ENCODE results near the gene PSMD10.

PSMD10 gene

DNA sequence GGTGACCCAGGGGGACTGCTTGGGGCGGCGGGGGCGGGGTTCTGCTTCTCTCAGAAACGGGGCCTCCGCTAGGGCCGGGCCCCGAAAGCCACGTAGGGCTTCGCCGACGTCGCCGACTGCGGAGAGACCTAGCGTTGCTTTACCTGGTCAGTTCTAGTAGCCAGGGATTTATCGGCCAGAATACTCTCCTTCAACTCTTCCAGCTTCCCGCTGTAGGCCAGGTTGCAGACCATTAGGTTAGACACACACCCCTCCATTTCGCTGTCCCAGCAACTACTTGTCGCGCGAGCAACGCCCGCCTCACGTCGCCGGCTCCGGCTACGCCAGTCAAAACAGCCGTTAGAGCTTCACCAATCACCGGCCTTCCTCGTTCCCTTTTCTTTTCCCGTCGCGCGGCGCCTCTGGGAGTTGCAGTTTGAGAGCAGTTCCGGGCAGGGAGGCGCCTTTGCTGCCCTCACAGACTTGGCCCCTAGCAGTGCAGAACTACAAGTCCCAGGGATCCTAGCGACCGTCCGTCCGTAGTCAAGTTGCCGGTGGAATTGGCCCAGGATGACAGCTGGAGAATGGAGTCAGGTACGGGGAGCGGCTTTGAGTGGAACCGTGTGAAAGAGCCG lies at the start of gene PSMD10, which contains the start of gene ATG4A:
PSMD10 (minus strand) TSS at position 279 of the 614 bp plus-strand sequence; CDS start at position 257, 22 bp downstream.
ATG4A (plus strand) TSS at position 515 of the 614 bp plus-strand sequence; CDS start at position 564, 49 bp downstream.
- Histone ChIP-seq H3K4me3 (ENCODE audit: low read depth in 1 of 2, low read length in 2 of 2) (peak within 1 kb of the TSS; percentile 80 to 86), H3K27me3 (ENCODE audit: low read depth, low read length) (no peaks in the 10 kb centered on the region), H3K4me1 (ENCODE audit: control insufficient read depth in 1 of 2, insufficient read depth in 2 of 2, low read length in 2 of 2) (peaks cover 0 to 3% of the 10 kb centered on the region in 2 donors), H3K27ac (ENCODE audit: low read length) (peak within 1 kb of the TSS; percentile 89), H3K36me3 (ENCODE audit: control insufficient read depth in 1 of 2, insufficient read depth in 2 of 2, low read length in 2 of 2) (peaks cover 4 to 7% of the 10 kb centered on the region in 2 donors), H3K9me3 (ENCODE audit: control insufficient read depth in 1 of 2, low read length in 2 of 2) (no peaks in the 10 kb centered on the region)

- no peaks in the 10 kb centered on the region for H3K4me1 ChIP-seq (ENCODE audit: control insufficient read depth in 1 of 2, insufficient read depth in 2 of 2, low read length in 2 of 2)
- no peaks in the 10 kb centered on the region for H3K9me3 ChIP-seq (ENCODE audit: control insufficient read depth in 1 of 2, low read length in 2 of 2)
- H3K36me3 ChIP-seq (ENCODE audit: control insufficient read depth in 1 of 2, insufficient read depth in 2 of 2, low read length in 2 of 2): peaks cover 17 to 28% of the 10 kb centered on the region in 2 donors
- H3K27ac ChIP-seq (ENCODE audit: low read length): no peak overlapping the region
- H3K27me3 ChIP-seq (ENCODE audit: low read depth, low read length): no peaks in the 10 kb centered on the region
- no peak overlapping the region for H3K4me3 ChIP-seq (ENCODE audit: low read depth in 1 of 2, low read length in 2 of 2)
Measured at GRCh38 chrX:108138814-108139702, 47.7 kb upstream of the PSMD10 start.

DNA sequence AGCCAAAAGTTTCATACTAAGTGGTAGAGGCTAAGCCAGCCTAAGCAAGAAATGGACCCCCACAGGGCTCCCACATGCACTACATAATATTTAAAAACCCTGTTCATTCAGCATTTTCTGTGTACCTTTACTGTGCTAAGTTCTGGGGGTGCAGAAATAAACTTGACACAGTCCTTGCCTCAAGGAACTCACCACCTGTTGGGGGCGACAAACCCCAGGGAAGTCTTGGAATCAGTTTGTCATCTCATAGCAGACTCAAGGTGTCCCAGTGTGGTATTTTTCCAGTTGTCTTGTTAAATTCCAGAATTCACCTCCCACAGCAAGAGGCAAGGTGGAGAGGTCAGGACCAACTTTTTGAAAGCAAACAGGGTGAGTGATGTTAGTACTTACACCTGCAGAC lies 43.4 kb upstream of the PSMD10 start:
- Histone ChIP-seq H3K4me1 (ENCODE audit: control insufficient read depth in 1 of 2, insufficient read depth in 2 of 2, low read length in 2 of 2) (no peaks in the 10 kb centered on the region), H3K4me3 (ENCODE audit: low read depth in 1 of 2, low read length in 2 of 2) (no peak overlapping the region), H3K9me3 (ENCODE audit: control insufficient read depth in 1 of 2, low read length in 2 of 2) (no peaks in the 10 kb centered on the region), H3K36me3 (ENCODE audit: control insufficient read depth in 1 of 2, insufficient read depth in 2 of 2, low read length in 2 of 2) (peaks cover 21 to 31% of the 10 kb centered on the region in 2 donors), H3K27ac (ENCODE audit: low read length) (no peak overlapping the region), H3K27me3 (ENCODE audit: low read depth, low read length) (no peaks in the 10 kb centered on the region)

- H3K27me3 ChIP-seq (ENCODE audit: low read depth, low read length): no peaks in the 10 kb centered on the region
- H3K36me3 ChIP-seq (ENCODE audit: control insufficient read depth in 1 of 2, insufficient read depth in 2 of 2, low read length in 2 of 2): peaks cover 10 to 25% of the 10 kb centered on the region in 2 donors
- no peak overlapping the region for H3K4me3 ChIP-seq (ENCODE audit: low read depth in 1 of 2, low read length in 2 of 2)
- no peaks in the 10 kb centered on the region for H3K9me3 ChIP-seq (ENCODE audit: control insufficient read depth in 1 of 2, low read length in 2 of 2)
- no peaks in the 10 kb centered on the region for H3K4me1 ChIP-seq (ENCODE audit: control insufficient read depth in 1 of 2, insufficient read depth in 2 of 2, low read length in 2 of 2)
- H3K27ac ChIP-seq (ENCODE audit: low read length): no peak overlapping the region
Measured at GRCh38 chrX:108132876-108133275, 41.5 kb upstream of the PSMD10 start.

GRCh38 chrX:108132034-108132433 lies 40.7 kb upstream of the PSMD10 start:
- Histone ChIP-seq H3K27me3 (ENCODE audit: low read depth, low read length) (no peaks in the 10 kb centered on the region), H3K9me3 (ENCODE audit: control insufficient read depth in 1 of 2, low read length in 2 of 2) (no peaks in the 10 kb centered on the region), H3K4me3 (ENCODE audit: low read depth in 1 of 2, low read length in 2 of 2) (no peak overlapping the region), H3K36me3 (ENCODE audit: control insufficient read depth in 1 of 2, insufficient read depth in 2 of 2, low read length in 2 of 2) (peaks cover 7 to 23% of the 10 kb centered on the region in 2 donors), H3K27ac (ENCODE audit: low read length) (no peak overlapping the region), H3K4me1 (ENCODE audit: control insufficient read depth in 1 of 2, insufficient read depth in 2 of 2, low read length in 2 of 2) (no peaks in the 10 kb centered on the region)

GRCh38 chrX:108131471-108131870 lies 40.1 kb upstream of the PSMD10 start:
- peaks cover 7 to 23% of the 10 kb centered on the region in 2 donors for H3K36me3 ChIP-seq (ENCODE audit: control insufficient read depth in 1 of 2, insufficient read depth in 2 of 2, low read length in 2 of 2)
- H3K9me3 ChIP-seq (ENCODE audit: control insufficient read depth in 1 of 2, low read length in 2 of 2): no peaks in the 10 kb centered on the region
- H3K27ac ChIP-seq (ENCODE audit: low read length): no peak overlapping the region
- no peak overlapping the region for H3K4me3 ChIP-seq (ENCODE audit: low read depth in 1 of 2, low read length in 2 of 2)
- no peaks in the 10 kb centered on the region for H3K4me1 ChIP-seq (ENCODE audit: control insufficient read depth in 1 of 2, insufficient read depth in 2 of 2, low read length in 2 of 2)
- no peaks in the 10 kb centered on the region for H3K27me3 ChIP-seq (ENCODE audit: low read depth, low read length)

- H3K27ac ChIP-seq (ENCODE audit: low read length): no peak overlapping the region
- H3K36me3 ChIP-seq (ENCODE audit: control insufficient read depth in 1 of 2, insufficient read depth in 2 of 2, low read length in 2 of 2): peaks cover 7 to 23% of the 10 kb centered on the region in 2 donors
Measured at GRCh38 chrX:108130889-108131288, 39.5 kb upstream of the PSMD10 start.

GRCh38 chrX:108127152-108127551 lies 35.8 kb upstream of the PSMD10 start:
- Histone ChIP-seq H3K27ac (ENCODE audit: low read length) (no peak overlapping the region), H3K27me3 (ENCODE audit: low read depth, low read length) (no peaks in the 10 kb centered on the region), H3K9me3 (ENCODE audit: control insufficient read depth in 1 of 2, low read length in 2 of 2) (no peaks in the 10 kb centered on the region), H3K4me3 (ENCODE audit: low read depth in 1 of 2, low read length in 2 of 2) (no peak overlapping the region), H3K36me3 (ENCODE audit: control insufficient read depth in 1 of 2, insufficient read depth in 2 of 2, low read length in 2 of 2) (peaks cover 0 to 10% of the 10 kb centered on the region in 2 donors), H3K4me1 (ENCODE audit: control insufficient read depth in 1 of 2, insufficient read depth in 2 of 2, low read length in 2 of 2) (peaks cover 0 to 5% of the 10 kb centered on the region in 2 donors)

More at GRCh38 chrX:108130889-108131288, 39.5 kb upstream of the PSMD10 start:
- no peaks in the 10 kb centered on the region for H3K4me1 ChIP-seq (ENCODE audit: control insufficient read depth in 1 of 2, insufficient read depth in 2 of 2, low read length in 2 of 2)
- H3K27me3 ChIP-seq (ENCODE audit: low read depth, low read length): no peaks in the 10 kb centered on the region
- no peaks in the 10 kb centered on the region for H3K9me3 ChIP-seq (ENCODE audit: control insufficient read depth in 1 of 2, low read length in 2 of 2)
- no peak overlapping the region for H3K4me3 ChIP-seq (ENCODE audit: low read depth in 1 of 2, low read length in 2 of 2)

GRCh38 chrX:108126661-108127060 lies 35.3 kb upstream of the PSMD10 start:
- no peaks in the 10 kb centered on the region for H3K27me3 ChIP-seq (ENCODE audit: low read depth, low read length)
- H3K4me1 ChIP-seq (ENCODE audit: control insufficient read depth in 1 of 2, insufficient read depth in 2 of 2, low read length in 2 of 2): peaks cover 0 to 7% of the 10 kb centered on the region in 2 donors
- no peaks in the 10 kb centered on the region for H3K9me3 ChIP-seq (ENCODE audit: control insufficient read depth in 1 of 2, low read length in 2 of 2)
- peaks cover 0 to 9% of the 10 kb centered on the region in 2 donors for H3K36me3 ChIP-seq (ENCODE audit: control insufficient read depth in 1 of 2, insufficient read depth in 2 of 2, low read length in 2 of 2)
- no peak overlapping the region for H3K4me3 ChIP-seq (ENCODE audit: low read depth in 1 of 2, low read length in 2 of 2)
- no peak overlapping the region for H3K27ac ChIP-seq (ENCODE audit: low read length)

- Histone ChIP-seq H3K27ac (ENCODE audit: low read length) (no peak overlapping the region), H3K9me3 (ENCODE audit: control insufficient read depth in 1 of 2, low read length in 2 of 2) (no peaks in the 10 kb centered on the region), H3K4me1 (ENCODE audit: control insufficient read depth in 1 of 2, insufficient read depth in 2 of 2, low read length in 2 of 2) (peaks cover 0 to 12% of the 10 kb centered on the region in 2 donors), H3K36me3 (ENCODE audit: control insufficient read depth in 1 of 2, insufficient read depth in 2 of 2, low read length in 2 of 2) (no peaks in the 10 kb centered on the region), H3K4me3 (ENCODE audit: low read depth in 1 of 2, low read length in 2 of 2) (no peak overlapping the region), H3K27me3 (ENCODE audit: low read depth, low read length) (no peaks in the 10 kb centered on the region)
Measured at GRCh38 chrX:108123591-108124366, 32.4 kb upstream of the PSMD10 start.

- no peaks in the 10 kb centered on the region for H3K27me3 ChIP-seq (ENCODE audit: low read depth, low read length)
- no peaks in the 10 kb centered on the region for H3K9me3 ChIP-seq (ENCODE audit: control insufficient read depth in 1 of 2, low read length in 2 of 2)
- no peak overlapping the region for H3K27ac ChIP-seq (ENCODE audit: low read length)
- H3K4me3 ChIP-seq (ENCODE audit: low read depth in 1 of 2, low read length in 2 of 2): no peak overlapping the region
- H3K4me1 ChIP-seq (ENCODE audit: control insufficient read depth in 1 of 2, insufficient read depth in 2 of 2, low read length in 2 of 2): peaks cover 0 to 12% of the 10 kb centered on the region in 2 donors
- no peaks in the 10 kb centered on the region for H3K36me3 ChIP-seq (ENCODE audit: control insufficient read depth in 1 of 2, insufficient read depth in 2 of 2, low read length in 2 of 2)
Measured at GRCh38 chrX:108122748-108123147, 31.4 kb upstream of the PSMD10 start.

Data from muscle layer of duodenum (tissue), 2 donors.